ENCODE data around the gene NFKBIE.

The NFKBIE gene

GRCh38 chr6:44264154-44265006 is 971 bp downstream of the NFKBIE start:
- Histone ChIP-seq H3K79me2 (ENCODE audit: control insufficient read depth, insufficient read depth, low read length, unreplicated experiment) (peaks cover 12% of the 10 kb centered on the region), H3K27ac (ENCODE audit: low read depth, low read length) (peak overlapping the region; percentile 43; the same call in 1 of the 2 replicates), H2AFZ (ENCODE audit: low read length, unreplicated experiment) (no peak overlapping the region), H3K36me3 (ENCODE audit: insufficient read depth, low read length) (no peaks in the 10 kb centered on the region), H3K4me1 (ENCODE audit: control insufficient read depth, insufficient read depth, low read length, unreplicated experiment) (peaks cover 11% of the 10 kb centered on the region), H3K4me3 (ENCODE audit: low read depth, low read length) (peak overlapping the region; percentile 82), H3K27me3 (ENCODE audit: insufficient read depth, low read length) (peaks cover 13% of the 10 kb centered on the region)

GRCh38 chr6:44263354-44264100 is 1.8 kb downstream of the NFKBIE start:
- H3K79me2 ChIP-seq (ENCODE audit: control insufficient read depth, insufficient read depth, low read length, unreplicated experiment): peaks cover 12% of the 10 kb centered on the region
- no peak overlapping the region for H3K27ac ChIP-seq (ENCODE audit: low read depth, low read length)
- H3K27me3 ChIP-seq (ENCODE audit: insufficient read depth, low read length): peaks cover 4% of the 10 kb centered on the region; the same call in 1 of the 2 replicates
- peak overlapping the region; percentile 82 for H3K4me3 ChIP-seq (ENCODE audit: low read depth, low read length)
- H3K36me3 ChIP-seq (ENCODE audit: insufficient read depth, low read length): no peaks in the 10 kb centered on the region
- H3K4me1 ChIP-seq (ENCODE audit: control insufficient read depth, insufficient read depth, low read length, unreplicated experiment): peaks cover 11% of the 10 kb centered on the region
- H2AFZ ChIP-seq (ENCODE audit: low read length, unreplicated experiment): no peak overlapping the region

- Histone ChIP-seq H3K27me3 (ENCODE audit: insufficient read depth, low read length) (no peaks in the 10 kb centered on the region), H3K36me3 (ENCODE audit: insufficient read depth, low read length) (no peaks in the 10 kb centered on the region), H3K4me3 (ENCODE audit: low read depth, low read length) (peak overlapping the region; percentile 82), H3K79me2 (ENCODE audit: control insufficient read depth, insufficient read depth, low read length, unreplicated experiment) (peaks cover 12% of the 10 kb centered on the region), H3K27ac (ENCODE audit: low read depth, low read length) (no peak overlapping the region), H3K4me1 (ENCODE audit: control insufficient read depth, insufficient read depth, low read length, unreplicated experiment) (peaks cover 14% of the 10 kb centered on the region), H2AFZ (ENCODE audit: low read length, unreplicated experiment) (no peak overlapping the region)
These were observed 2.6 kb downstream of the NFKBIE start for GRCh38 chr6:44262467-44263353.

GRCh38 chr6:44261581-44261980 is 3.8 kb downstream of the NFKBIE start:
- Histone ChIP-seq H3K36me3 (ENCODE audit: insufficient read depth, low read length) (no peaks in the 10 kb centered on the region), H2AFZ (ENCODE audit: low read length, unreplicated experiment) (no peak overlapping the region), H3K79me2 (ENCODE audit: control insufficient read depth, insufficient read depth, low read length, unreplicated experiment) (peaks cover 15% of the 10 kb centered on the region), H3K4me3 (ENCODE audit: low read depth, low read length) (no peak overlapping the region), H3K27me3 (ENCODE audit: insufficient read depth, low read length) (no peaks in the 10 kb centered on the region), H3K27ac (ENCODE audit: low read depth, low read length) (no peak overlapping the region), H3K4me1 (ENCODE audit: control insufficient read depth, insufficient read depth, low read length, unreplicated experiment) (peaks cover 16% of the 10 kb centered on the region)

- Histone ChIP-seq H3K4me1 (ENCODE audit: control insufficient read depth, insufficient read depth, low read length, unreplicated experiment) (peaks cover 21% of the 10 kb centered on the region), H3K36me3 (ENCODE audit: insufficient read depth, low read length) (no peaks in the 10 kb centered on the region)
These were observed 4.7 kb downstream of the NFKBIE start for GRCh38 chr6:44260451-44261297.

GRCh38 chr6:44260011-44260410 is 5.3 kb downstream of the NFKBIE start:
- Histone ChIP-seq H2AFZ (ENCODE audit: low read length, unreplicated experiment) (no peak overlapping the region), H3K4me1 (ENCODE audit: control insufficient read depth, insufficient read depth, low read length, unreplicated experiment) (peaks cover 26% of the 10 kb centered on the region), H3K27me3 (ENCODE audit: insufficient read depth, low read length) (no peaks in the 10 kb centered on the region), H3K79me2 (ENCODE audit: control insufficient read depth, insufficient read depth, low read length, unreplicated experiment) (peaks cover 25% of the 10 kb centered on the region), H3K27ac (ENCODE audit: low read depth, low read length) (no peak overlapping the region), H3K4me3 (ENCODE audit: low read depth, low read length) (no peak overlapping the region), H3K36me3 (ENCODE audit: insufficient read depth, low read length) (0 out of 2 replicates have a peak, but pooled peaks cover 4% of the 10 kb centered on the region)

More at GRCh38 chr6:44260451-44261297, 4.7 kb downstream of the NFKBIE start:
- Histone ChIP-seq H3K27me3 (ENCODE audit: insufficient read depth, low read length) (no peaks in the 10 kb centered on the region), H3K4me3 (ENCODE audit: low read depth, low read length) (no peak overlapping the region), H3K79me2 (ENCODE audit: control insufficient read depth, insufficient read depth, low read length, unreplicated experiment) (peaks cover 24% of the 10 kb centered on the region), H2AFZ (ENCODE audit: low read length, unreplicated experiment) (no peak overlapping the region), H3K27ac (ENCODE audit: low read depth, low read length) (no peak overlapping the region)

- Histone ChIP-seq H3K27ac (ENCODE audit: low read depth, low read length) (no peak overlapping the region), H2AFZ (ENCODE audit: low read length, unreplicated experiment) (no peak overlapping the region), H3K4me1 (ENCODE audit: control insufficient read depth, insufficient read depth, low read length, unreplicated experiment) (peaks cover 31% of the 10 kb centered on the region), H3K4me3 (ENCODE audit: low read depth, low read length) (no peak overlapping the region), H3K36me3 (ENCODE audit: insufficient read depth, low read length) (0 out of 2 replicates have a peak, but pooled peaks cover 6% of the 10 kb centered on the region), H3K27me3 (ENCODE audit: insufficient read depth, low read length) (no peaks in the 10 kb centered on the region), H3K79me2 (ENCODE audit: control insufficient read depth, insufficient read depth, low read length, unreplicated experiment) (peaks cover 17% of the 10 kb centered on the region)
These were observed 6.4 kb downstream of the NFKBIE start for GRCh38 chr6:44258921-44259320.

- Histone ChIP-seq H3K27ac (ENCODE audit: low read depth, low read length) (no peak overlapping the region), H3K27me3 (ENCODE audit: insufficient read depth, low read length) (no peaks in the 10 kb centered on the region), H3K36me3 (ENCODE audit: insufficient read depth, low read length) (0 out of 2 replicates have a peak, but pooled peaks cover 6% of the 10 kb centered on the region), H3K4me1 (ENCODE audit: control insufficient read depth, insufficient read depth, low read length, unreplicated experiment) (peaks cover 31% of the 10 kb centered on the region), H3K79me2 (ENCODE audit: control insufficient read depth, insufficient read depth, low read length, unreplicated experiment) (peaks cover 12% of the 10 kb centered on the region), H2AFZ (ENCODE audit: low read length, unreplicated experiment) (no peak overlapping the region), H3K4me3 (ENCODE audit: low read depth, low read length) (no peak overlapping the region)
These were observed 7.0 kb downstream of the NFKBIE start for GRCh38 chr6:44258325-44258863.

GRCh38 chr6:44257753-44258324 is 7.5 kb downstream of the NFKBIE start:
- H3K4me3 ChIP-seq (ENCODE audit: low read depth, low read length): peak overlapping the region; percentile 93
- peaks cover 27% of the 10 kb centered on the region for H3K4me1 ChIP-seq (ENCODE audit: control insufficient read depth, insufficient read depth, low read length, unreplicated experiment)

More at GRCh38 chr6:44257753-44258324, 7.5 kb downstream of the NFKBIE start:
- peaks cover 11% of the 10 kb centered on the region; the same call in 1 of the 2 replicates for H3K36me3 ChIP-seq (ENCODE audit: insufficient read depth, low read length)
- H3K27me3 ChIP-seq (ENCODE audit: insufficient read depth, low read length): no peaks in the 10 kb centered on the region
- peaks cover 12% of the 10 kb centered on the region for H3K79me2 ChIP-seq (ENCODE audit: control insufficient read depth, insufficient read depth, low read length, unreplicated experiment)
- H2AFZ ChIP-seq (ENCODE audit: low read length, unreplicated experiment): peak overlapping the region; percentile 81
- peak overlapping the region; percentile 44; the same call in 1 of the 2 replicates for H3K27ac ChIP-seq (ENCODE audit: low read depth, low read length)

All from ACC112 (cell line).